Measurements from ENCODE around the gene RARS1. TPM values are rescaled to one million over a fixed set of nuclear protein-coding genes. Genes with fewer than 3 reads are reported as not detected.

RARS1 gene
- 100 to 1,000 TPM in 1 of 2 experiments, 10 to 100 TPM in 1; 98.6 to 101 TPM for total RNA-seq

GRCh38 chr5:168486136-168486879 lies at the start of gene RARS1:
RARS1 (plus strand) TSS chr5:168486471; CDS start chr5:168486499, 28 bp downstream.
- intact Hi-C loops (cut with micrococcal nuclease), result loop anchor here (1.0 to 5.0 kb wide), 4 partner anchors 93 to 1826 kb away; partner anchors contain the start of genes PANK3 and SPDL1
- no peaks in the 10 kb centered on the region for H3K9me3 Mint-ChIP-seq
- H3K4me1 Mint-ChIP-seq (ENCODE audit: low read depth), result peaks cover 37% of the 10 kb centered on the region
- peak within 1 kb of the TSS; percentile 99 for H3K4me3 Mint-ChIP-seq
- H3K36me3 Mint-ChIP-seq, result peaks cover 25% of the 10 kb centered on the region
- no peaks in the 10 kb centered on the region for H3K27me3 Mint-ChIP-seq
- DNase-seq, result peak; percentile 96
- ChIA-PET CTCF (interaction anchor here (0.8 to 2.8 kb wide), 5 partner anchors 10 to 217 kb away, joined by 3 to 20 read pairs (median 4); no protein-coding TSS in a partner anchor), POLR2A (interaction anchor here (0.7 to 2.1 kb wide), 2 partner anchors 93 to 185 kb away, joined by 3 to 6 read pairs; partner anchors contain the start of gene PANK3)
- H3K27ac Mint-ChIP-seq, result peak within 1 kb of the TSS; percentile 89

- H3K4me1 Mint-ChIP-seq (ENCODE audit: low read depth), result no peaks in the 10 kb centered on the region
- H3K27ac Mint-ChIP-seq, result no peak overlapping the region
- H3K27me3 Mint-ChIP-seq, result no peaks in the 10 kb centered on the region
- POLR2A ChIA-PET, result no interaction called here
- no peaks in the 10 kb centered on the region for H3K9me3 Mint-ChIP-seq
- no peak overlapping the region for H3K4me3 Mint-ChIP-seq
- intact Hi-C loops (cut with micrococcal nuclease), result no loop called here
- DNase-seq, result no peak
- no peaks in the 10 kb centered on the region for H3K36me3 Mint-ChIP-seq
- CTCF ChIA-PET, result no interaction called here
Measured at GRCh38 chr5:168438349-168438748, 47.9 kb upstream of the RARS1 start.

- no peak for DNase-seq
- Mint-ChIP-seq H3K4me1 (ENCODE audit: low read depth) (no peaks in the 10 kb centered on the region), H3K9me3 (no peaks in the 10 kb centered on the region), H3K27ac (no peak overlapping the region), H3K36me3 (no peaks in the 10 kb centered on the region), H3K27me3 (no peaks in the 10 kb centered on the region), H3K4me3 (no peak overlapping the region)
- intact Hi-C loops (cut with micrococcal nuclease), result no loop called here
- CTCF ChIA-PET, result no interaction called here
- POLR2A ChIA-PET, result no interaction called here
Measured at GRCh38 chr5:168443533-168443932, 42.7 kb upstream of the RARS1 start.

- no peak overlapping the region for H3K4me3 Mint-ChIP-seq
- H3K27ac Mint-ChIP-seq, result no peak overlapping the region
- intact Hi-C loops (cut with micrococcal nuclease), result no loop called here
- POLR2A ChIA-PET, result no interaction called here
- CTCF ChIA-PET, result no interaction called here
- H3K27me3 Mint-ChIP-seq, result no peaks in the 10 kb centered on the region
- H3K4me1 Mint-ChIP-seq (ENCODE audit: low read depth), result no peaks in the 10 kb centered on the region
- no peak for DNase-seq
- H3K36me3 Mint-ChIP-seq, result no peaks in the 10 kb centered on the region
- no peaks in the 10 kb centered on the region for H3K9me3 Mint-ChIP-seq
Measured at GRCh38 chr5:168443950-168444700, 42.1 kb upstream of the RARS1 start.

- no peak overlapping the region for H3K27ac Mint-ChIP-seq
- H3K27me3 Mint-ChIP-seq, result no peaks in the 10 kb centered on the region
- CTCF ChIA-PET, result no interaction called here
- no peaks in the 10 kb centered on the region for H3K36me3 Mint-ChIP-seq
- no peaks in the 10 kb centered on the region for H3K4me1 Mint-ChIP-seq (ENCODE audit: low read depth)
- no peaks in the 10 kb centered on the region for H3K9me3 Mint-ChIP-seq
- POLR2A ChIA-PET, result no interaction called here
- DNase-seq, result no peak
- intact Hi-C loops (cut with micrococcal nuclease), result no loop called here
- no peak overlapping the region for H3K4me3 Mint-ChIP-seq
Measured at GRCh38 chr5:168446983-168447619, 39.2 kb upstream of the RARS1 start.

- H3K36me3 Mint-ChIP-seq, result no peaks in the 10 kb centered on the region
- no peak overlapping the region for H3K4me3 Mint-ChIP-seq
- H3K27ac Mint-ChIP-seq, result no peak overlapping the region
- DNase-seq, result no peak
- no peaks in the 10 kb centered on the region for H3K9me3 Mint-ChIP-seq
- H3K27me3 Mint-ChIP-seq, result no peaks in the 10 kb centered on the region
- no peaks in the 10 kb centered on the region for H3K4me1 Mint-ChIP-seq (ENCODE audit: low read depth)
- ChIA-PET POLR2A (no interaction called here), CTCF (no interaction called here)
- intact Hi-C loops (cut with micrococcal nuclease), result no loop called here
Measured at GRCh38 chr5:168447808-168448207, 38.5 kb upstream of the RARS1 start.

GRCh38 chr5:168449166-168449565 lies 37.1 kb upstream of the RARS1 start:
- no peaks in the 10 kb centered on the region for H3K27me3 Mint-ChIP-seq
- ChIA-PET CTCF (no interaction called here), POLR2A (no interaction called here)
- DNase-seq, result no peak
- intact Hi-C loops (cut with micrococcal nuclease), result no loop called here
- no peak overlapping the region for H3K27ac Mint-ChIP-seq
- no peaks in the 10 kb centered on the region for H3K36me3 Mint-ChIP-seq
- no peak overlapping the region for H3K4me3 Mint-ChIP-seq
- no peaks in the 10 kb centered on the region for H3K9me3 Mint-ChIP-seq
- H3K4me1 Mint-ChIP-seq (ENCODE audit: low read depth), result no peaks in the 10 kb centered on the region

- Mint-ChIP-seq H3K4me1 (ENCODE audit: low read depth) (no peaks in the 10 kb centered on the region), H3K27me3 (no peaks in the 10 kb centered on the region), H3K9me3 (no peaks in the 10 kb centered on the region), H3K4me3 (no peak overlapping the region), H3K36me3 (no peaks in the 10 kb centered on the region), H3K27ac (no peak overlapping the region)
- ChIA-PET CTCF (no interaction called here), POLR2A (no interaction called here)
- intact Hi-C loops (cut with micrococcal nuclease), result no loop called here
- DNase-seq, result no peak
Measured at GRCh38 chr5:168451565-168451964, 34.7 kb upstream of the RARS1 start.

GRCh38 chr5:168455201-168455600 lies 31.1 kb upstream of the RARS1 start:
- Mint-ChIP-seq H3K27ac (no peak overlapping the region), H3K27me3 (no peaks in the 10 kb centered on the region), H3K36me3 (peaks cover 4% of the 10 kb centered on the region), H3K9me3 (peaks cover 3% of the 10 kb centered on the region), H3K4me1 (ENCODE audit: low read depth) (no peaks in the 10 kb centered on the region), H3K4me3 (no peak overlapping the region)
- ChIA-PET CTCF (no interaction called here), POLR2A (no interaction called here)
- intact Hi-C loops (cut with micrococcal nuclease), result no loop called here
- no peak for DNase-seq

GRCh38 chr5:168457542-168457941 lies 28.7 kb upstream of the RARS1 start:
- intact Hi-C loops (cut with micrococcal nuclease), result no loop called here
- Mint-ChIP-seq H3K9me3 (peaks cover 3% of the 10 kb centered on the region), H3K27ac (no peak overlapping the region), H3K4me1 (ENCODE audit: low read depth) (no peaks in the 10 kb centered on the region), H3K36me3 (peaks cover 4% of the 10 kb centered on the region), H3K27me3 (no peaks in the 10 kb centered on the region), H3K4me3 (no peak overlapping the region)
- DNase-seq, result no peak
- POLR2A ChIA-PET, result no interaction called here
- CTCF ChIA-PET, result no interaction called here

GRCh38 chr5:168460606-168461005 lies 25.7 kb upstream of the RARS1 start:
- POLR2A ChIA-PET, result no interaction called here
- Mint-ChIP-seq H3K9me3 (peaks cover 3% of the 10 kb centered on the region), H3K27ac (no peak overlapping the region), H3K4me1 (ENCODE audit: low read depth) (no peaks in the 10 kb centered on the region), H3K27me3 (no peaks in the 10 kb centered on the region), H3K4me3 (no peak overlapping the region), H3K36me3 (peaks cover 4% of the 10 kb centered on the region)
- intact Hi-C loops (cut with micrococcal nuclease), result no loop called here
- DNase-seq, result no peak
- CTCF ChIA-PET, result no interaction called here

GRCh38 chr5:168463081-168463480 lies 23.2 kb upstream of the RARS1 start:
- Mint-ChIP-seq H3K36me3 (no peaks in the 10 kb centered on the region), H3K4me3 (no peak overlapping the region), H3K9me3 (peaks cover 3% of the 10 kb centered on the region), H3K27ac (no peak overlapping the region), H3K4me1 (ENCODE audit: low read depth) (no peaks in the 10 kb centered on the region), H3K27me3 (no peaks in the 10 kb centered on the region)
- intact Hi-C loops (cut with micrococcal nuclease), result no loop called here
- POLR2A ChIA-PET, result no interaction called here
- CTCF ChIA-PET, result interaction anchor here (1.8 kb wide), 1 partner anchor 19 kb away, joined by 6 read pairs; no protein-coding TSS in a partner anchor
- no peak for DNase-seq
